ENCODE measurements around the gene ADCY1.

GRCh38 chr7:45642044-45642443 is 67.9 kb downstream of the ADCY1 start:
- TF ChIP-seq YY1 (IDR thresholded peaks at IDR 0.05): no peak
- TF ChIP-seq CTCF (IDR thresholded peaks at IDR 0.05; ENCODE audit: low read depth, low read length, missing input control): no peak
- TF ChIP-seq EGR1 (IDR thresholded peaks at IDR 0.05; ENCODE audit: low read depth in 2 of 2): no peak
- TF ChIP-seq GABPA (IDR thresholded peaks at IDR 0.05 in 1 of 2, conservative IDR thresholded peaks at IDR 0.05 in 1 of 2): no peak
- no peak for TF ChIP-seq RAD21 (IDR thresholded peaks at IDR 0.05)
- no peak for TF ChIP-seq RXRA (IDR thresholded peaks at IDR 0.05)
- TF ChIP-seq TAF1 (conservative IDR thresholded peaks at IDR 0.05): no peak
- TF ChIP-seq REST (IDR thresholded peaks at IDR 0.05): no peak
- TF ChIP-seq FOXA1 (IDR thresholded peaks at IDR 0.05): no peak
- TF ChIP-seq JUND (IDR thresholded peaks at IDR 0.05): no peak

Measured in liver (tissue), 3 donors.